Measurements from ENCODE around the gene MAST2.

Gene MAST2

GRCh38 chr1:45938029-45938428 lies 134.6 kb downstream of the MAST2 start:
- TF ChIP-seq ZFP30 (CRISPR knock-in tag; IDR thresholded peaks at IDR 0.05) (no peak), CSRNP3 (CRISPR knock-in tag; IDR thresholded peaks at IDR 0.05) (no peak), TOX (CRISPR knock-in tag; IDR thresholded peaks at IDR 0.05; ENCODE audit: borderline replicate concordance) (no peak), RARB (CRISPR knock-in tag; IDR thresholded peaks at IDR 0.05) (no peak), ISL1 (CRISPR knock-in tag; IDR thresholded peaks at IDR 0.05) (no peak), CREB5 (CRISPR knock-in tag; IDR thresholded peaks at IDR 0.05; ENCODE audit: low read depth) (no peak), ZNF70 (CRISPR knock-in tag; IDR thresholded peaks at IDR 0.05) (no peak), CSDC2 (CRISPR knock-in tag; IDR thresholded peaks at IDR 0.05) (no peak), PPARA (CRISPR knock-in tag; IDR thresholded peaks at IDR 0.05; ENCODE audit: borderline replicate concordance) (no peak), POU6F1 (CRISPR knock-in tag; IDR thresholded peaks at IDR 0.05; ENCODE audit: borderline replicate concordance, low read depth) (no peak), ARNTL (CRISPR knock-in tag; IDR thresholded peaks at IDR 0.05; ENCODE audit: borderline replicate concordance, low read depth) (no peak), ZNF8 (CRISPR knock-in tag; IDR thresholded peaks at IDR 0.05) (no peak), ZC3H10 (CRISPR knock-in tag; IDR thresholded peaks at IDR 0.05) (no peak), TCF4 (CRISPR knock-in tag; IDR thresholded peaks at IDR 0.05; ENCODE audit: borderline replicate concordance) (no peak), TSHZ2 (CRISPR knock-in tag; IDR thresholded peaks at IDR 0.05) (no peak), SNAI2 (CRISPR knock-in tag; IDR thresholded peaks at IDR 0.05) (no peak), GLIS3 (CRISPR knock-in tag; IDR thresholded peaks at IDR 0.05) (no peak), ZFP3 (CRISPR knock-in tag; IDR thresholded peaks at IDR 0.05) (no peak), BACH2 (CRISPR knock-in tag; IDR thresholded peaks at IDR 0.05; ENCODE audit: borderline replicate concordance) (no peak), ESRRG (CRISPR knock-in tag; IDR thresholded peaks at IDR 0.05) (no peak)
- ATAC-seq = no peak

- TF ChIP-seq TCF4 (CRISPR knock-in tag; IDR thresholded peaks at IDR 0.05; ENCODE audit: borderline replicate concordance) (no peak), GLIS3 (CRISPR knock-in tag; IDR thresholded peaks at IDR 0.05) (no peak), PATZ1 (CRISPR knock-in tag; IDR thresholded peaks at IDR 0.05; ENCODE audit: borderline replicate concordance) (no peak), ZFP30 (CRISPR knock-in tag; IDR thresholded peaks at IDR 0.05) (no peak), ARNTL (CRISPR knock-in tag; IDR thresholded peaks at IDR 0.05; ENCODE audit: borderline replicate concordance, low read depth) (no peak), SNAI2 (CRISPR knock-in tag; IDR thresholded peaks at IDR 0.05) (no peak), POU6F1 (CRISPR knock-in tag; IDR thresholded peaks at IDR 0.05; ENCODE audit: borderline replicate concordance, low read depth) (no peak), CSRNP3 (CRISPR knock-in tag; IDR thresholded peaks at IDR 0.05) (no peak), ZNF8 (CRISPR knock-in tag; IDR thresholded peaks at IDR 0.05) (no peak), OSR1 (CRISPR knock-in tag; IDR thresholded peaks at IDR 0.05) (no peak), PPARA (CRISPR knock-in tag; IDR thresholded peaks at IDR 0.05; ENCODE audit: borderline replicate concordance) (no peak)
- no peak for ATAC-seq
Measured at GRCh38 chr1:45942411-45942810, 139.0 kb downstream of the MAST2 start.

Data from SK-N-SH treated with all-trans-retinoic acid at 6 μM for 48 hours (cell line).